ENCODE results near the gene HSPA4L. TPM values are rescaled to one million over a fixed set of nuclear protein-coding genes. Genes with fewer than 3 reads are reported as not detected.

The HSPA4L gene
- total RNA-seq, 1 experiment from 2014 or later: 3.7 TPM

DNA sequence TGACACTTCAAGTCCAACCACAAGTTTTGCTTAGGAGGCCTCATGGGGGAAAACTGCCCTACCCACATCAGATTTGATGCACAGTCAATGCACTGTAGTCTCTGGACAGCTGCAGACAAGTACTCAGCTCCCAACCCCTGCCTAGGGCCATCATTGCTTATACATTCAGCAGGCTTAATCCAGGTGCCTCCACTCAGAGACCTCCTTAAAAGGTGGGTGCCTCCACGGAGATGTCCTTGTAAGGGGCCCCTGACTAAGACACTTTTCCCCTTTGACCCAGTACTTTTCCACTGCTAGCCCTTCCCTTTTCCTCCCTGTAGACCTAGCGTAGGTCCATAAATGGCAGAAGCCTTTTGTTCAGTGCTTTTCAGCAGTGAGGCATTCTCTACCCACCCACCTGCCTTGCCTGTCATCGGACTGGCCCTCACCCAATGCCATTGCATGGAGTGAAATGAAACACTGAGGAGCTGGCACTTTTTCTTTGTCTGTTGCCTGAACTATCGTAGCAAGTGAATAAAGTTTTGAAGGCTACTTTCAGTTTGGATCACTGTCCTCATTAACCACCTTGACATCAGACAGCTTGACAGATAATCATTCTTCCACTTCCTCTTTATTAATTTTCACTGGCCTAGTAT, 74.8 kb downstream of the HSPA4L start:
- DNase-seq (ENCODE audit: low read depth in 1 of 2, low spot score in 2 of 2): peak in 1 of 2 experiments; percentile 13
- no peaks in the 10 kb centered on the region for H3K9me3 ChIP-seq (replicated peaks)
- H3K4me3 ChIP-seq: no peak overlapping the region
- no peaks in the 10 kb centered on the region for H3K27me3 ChIP-seq (replicated peaks)
- no peak overlapping the region for H3K27ac ChIP-seq
- H3K36me3 ChIP-seq: no peaks in the 10 kb centered on the region
- H3K4me1 ChIP-seq (replicated peaks): peaks cover 8% of the 10 kb centered on the region; the same call in 1 of the 2 replicates

DNA sequence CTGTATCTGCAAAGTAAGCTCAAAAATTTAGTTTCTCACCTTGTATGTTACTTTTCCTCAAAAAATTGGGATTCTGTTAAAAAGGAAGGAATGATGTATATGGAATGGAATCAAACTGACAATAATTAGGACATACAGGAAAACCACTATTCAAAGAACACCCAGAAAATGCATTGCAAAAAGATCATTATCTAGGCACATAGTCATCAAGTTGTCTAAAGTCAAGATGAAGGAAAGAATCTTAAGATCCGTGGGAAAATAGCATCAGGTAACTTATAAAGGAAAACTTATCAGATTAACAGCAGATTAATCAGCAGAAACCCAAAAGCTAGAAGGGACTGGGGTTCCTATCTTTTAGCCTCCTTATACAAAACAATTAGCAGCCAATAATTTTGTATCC, 75.5 kb downstream of the HSPA4L start:
- Histone ChIP-seq H3K4me1 (replicated peaks) (peaks cover 8% of the 10 kb centered on the region; the same call in 1 of the 2 replicates), H3K27me3 (replicated peaks) (no peaks in the 10 kb centered on the region), H3K9me3 (replicated peaks) (no peaks in the 10 kb centered on the region), H3K4me3 (no peak overlapping the region), H3K27ac (no peak overlapping the region), H3K36me3 (no peaks in the 10 kb centered on the region)
- DNase-seq (ENCODE audit: low read depth in 1 of 2, low spot score in 2 of 2): no peak

DNA sequence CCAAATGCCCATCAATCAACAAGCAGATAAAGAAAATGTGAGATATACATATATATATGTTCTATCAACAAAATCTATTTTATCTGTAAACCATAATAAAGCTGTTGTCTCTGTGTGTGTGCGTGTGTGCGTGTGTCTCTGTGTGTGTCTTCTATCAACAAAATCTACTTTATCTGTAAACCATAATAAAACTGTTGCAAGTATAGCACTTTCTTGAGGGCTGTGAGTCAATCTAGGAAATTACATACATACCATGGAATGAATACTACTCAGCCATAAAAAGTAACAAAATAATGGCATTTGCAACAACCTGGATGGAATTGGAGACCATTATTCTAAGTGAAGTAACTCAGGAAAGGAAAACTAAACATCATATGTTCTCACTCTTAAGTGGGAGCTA, 86.1 kb downstream of the HSPA4L start:
- DNase-seq (ENCODE audit: low read depth in 1 of 2, low spot score in 2 of 2): no peak

DNA sequence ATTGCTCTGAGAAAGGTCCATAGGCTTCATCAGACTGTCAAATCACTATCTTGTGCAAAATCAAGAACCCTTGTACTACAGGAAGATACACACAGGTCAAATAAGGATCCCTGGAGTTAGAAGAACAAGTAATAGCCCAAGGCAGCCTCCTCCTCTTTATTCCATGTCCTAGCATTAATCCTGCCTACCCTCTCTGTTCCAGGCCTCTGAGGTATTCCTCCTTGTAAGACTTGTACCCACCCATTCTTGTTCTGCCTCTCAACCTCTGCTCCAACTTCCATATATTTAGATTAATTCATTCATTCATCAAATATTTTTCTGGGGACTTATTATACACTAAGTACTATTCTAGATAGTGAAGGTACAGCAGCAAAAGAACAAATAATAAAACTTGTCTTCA, 88.2 kb downstream of the HSPA4L start:
- Histone ChIP-seq H3K9me3 (replicated peaks) (no peaks in the 10 kb centered on the region), H3K27ac (no peak overlapping the region), H3K36me3 (no peaks in the 10 kb centered on the region; the same call in 1 of the 2 replicates), H3K4me3 (no peak overlapping the region), H3K27me3 (replicated peaks) (no peaks in the 10 kb centered on the region), H3K4me1 (replicated peaks) (peaks cover 17% of the 10 kb centered on the region)
- DNase-seq (ENCODE audit: low read depth in 1 of 2, low spot score in 2 of 2): no peak

More for the DNA sequence above, 86.1 kb downstream of the HSPA4L start:
- Histone ChIP-seq H3K36me3 (no peaks in the 10 kb centered on the region), H3K4me3 (no peak overlapping the region), H3K9me3 (replicated peaks) (no peaks in the 10 kb centered on the region), H3K4me1 (replicated peaks) (peaks cover 17% of the 10 kb centered on the region), H3K27me3 (replicated peaks) (no peaks in the 10 kb centered on the region), H3K27ac (no peak overlapping the region)

DNA sequence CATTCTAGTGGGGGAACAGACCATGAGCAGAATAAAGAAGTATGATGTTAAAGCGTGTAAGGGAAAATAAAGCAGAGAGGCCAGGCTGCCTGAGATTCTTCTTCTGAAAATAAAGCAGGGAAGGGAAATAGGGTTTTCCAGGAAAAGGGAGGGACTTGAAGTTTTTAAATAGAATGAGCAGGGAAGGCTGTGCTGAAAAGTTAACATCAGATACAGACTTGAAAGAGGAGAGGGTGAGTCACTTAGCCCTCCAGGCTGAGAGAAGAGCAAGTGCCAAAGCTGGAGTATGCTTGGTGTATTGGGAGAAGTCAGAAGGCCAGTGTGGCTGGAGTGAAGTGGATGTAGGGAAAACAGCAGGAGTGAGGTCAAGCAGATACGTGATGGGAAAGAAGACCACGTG, 88.6 kb downstream of the HSPA4L start:
- peak in 1 of 2 experiments; percentile 45 for DNase-seq (ENCODE audit: low read depth in 1 of 2, low spot score in 2 of 2)
- no peak overlapping the region for H3K27ac ChIP-seq
- no peaks in the 10 kb centered on the region; the same call in 1 of the 2 replicates for H3K36me3 ChIP-seq
- no peak overlapping the region for H3K4me3 ChIP-seq
- H3K9me3 ChIP-seq (replicated peaks): no peaks in the 10 kb centered on the region
- H3K4me1 ChIP-seq (replicated peaks): peaks cover 17% of the 10 kb centered on the region
- H3K27me3 ChIP-seq (replicated peaks): no peaks in the 10 kb centered on the region

DNA sequence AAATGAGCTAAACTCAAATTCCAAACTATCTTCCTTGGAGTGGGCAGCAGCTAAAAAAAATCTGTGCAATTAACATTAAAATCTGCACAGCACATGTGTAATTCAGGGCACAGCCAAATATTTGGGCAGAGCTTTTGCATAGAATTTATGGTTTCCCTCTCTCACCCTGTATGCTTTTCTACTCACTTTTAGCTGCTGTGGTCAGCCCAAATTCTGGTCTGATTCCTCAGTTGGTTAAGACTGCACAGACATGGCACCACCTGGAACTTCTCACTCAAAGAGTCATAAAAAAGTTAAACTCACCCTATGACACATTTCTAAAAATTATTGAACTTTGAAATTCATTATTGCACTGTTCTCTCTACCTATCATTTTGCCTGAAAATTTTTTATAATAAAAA, 93.7 kb downstream of the HSPA4L start:
- DNase-seq (ENCODE audit: low read depth in 1 of 2, low spot score in 2 of 2): no peak
- Histone ChIP-seq H3K4me1 (replicated peaks) (peaks cover 11% of the 10 kb centered on the region), H3K9me3 (replicated peaks) (no peaks in the 10 kb centered on the region), H3K4me3 (no peak overlapping the region), H3K36me3 (peaks cover under 1% of the 10 kb centered on the region), H3K27me3 (replicated peaks) (no peaks in the 10 kb centered on the region), H3K27ac (no peak overlapping the region)

DNA sequence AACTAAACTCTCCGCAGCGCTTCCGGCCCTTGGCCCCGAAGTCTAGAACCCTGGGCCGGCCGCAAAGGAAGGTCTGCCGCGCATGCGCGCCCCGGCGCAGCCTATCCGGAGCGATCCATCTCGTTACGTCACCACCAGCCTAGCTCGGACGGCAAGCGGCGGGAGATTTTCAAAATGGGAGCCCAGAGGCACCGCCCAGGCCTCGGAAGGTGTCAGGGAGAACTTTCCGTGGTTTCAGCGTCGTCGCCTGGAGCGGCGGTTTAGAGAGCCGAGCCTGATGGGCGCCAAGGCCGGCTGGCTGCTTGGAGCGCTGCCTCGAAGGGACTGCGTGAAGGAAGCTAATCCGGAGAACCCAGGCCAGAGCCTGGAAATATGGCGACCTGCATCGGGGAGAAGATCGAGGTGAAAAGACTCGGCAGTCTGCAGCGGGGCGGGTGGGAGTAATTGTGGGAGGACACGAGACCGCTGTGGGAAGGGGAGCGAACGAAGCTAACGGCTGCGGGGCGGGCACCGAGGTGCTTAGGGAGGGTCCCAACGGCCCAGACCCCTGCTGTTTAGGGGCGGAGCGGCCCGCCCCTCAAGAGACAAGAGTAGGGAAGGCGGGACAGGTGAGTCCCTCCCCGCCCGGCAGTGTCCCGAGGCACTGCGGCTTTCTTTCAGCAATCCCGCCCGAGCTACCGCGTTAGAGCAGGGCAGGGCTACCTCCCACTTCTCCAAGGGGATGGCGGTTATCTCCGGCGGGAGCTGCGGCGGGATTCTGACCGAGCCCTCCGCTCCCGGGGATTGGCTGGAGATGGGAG, 98.8 kb downstream of the HSPA4L start, which contains the start of gene PLK4:
Gene PLK4, plus strand, starts transcription at position 131 of the 800 bp plus-strand sequence. Its CDS starts 242 bp downstream, at position 373.
- no peaks in the 10 kb centered on the region for H3K27me3 ChIP-seq (replicated peaks)

DNA sequence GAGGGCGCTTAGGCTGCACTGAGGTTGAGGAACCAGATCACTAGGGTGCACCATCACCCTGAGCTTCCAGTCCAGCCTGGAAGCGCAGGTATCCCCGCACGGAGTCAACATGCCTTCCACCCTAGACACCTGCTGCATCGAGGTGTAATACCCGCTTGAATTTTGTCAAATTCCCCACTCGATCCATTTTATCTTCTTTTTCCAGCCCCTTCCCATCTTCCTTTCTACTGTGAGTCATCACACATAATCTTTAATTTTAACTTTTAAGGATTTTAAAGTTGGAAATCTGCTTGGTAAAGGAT, 99.4 kb downstream of the HSPA4L start:
- Histone ChIP-seq H3K27me3 (replicated peaks) (no peaks in the 10 kb centered on the region), H3K4me3 (peak overlapping the region; percentile 79), H3K4me1 (replicated peaks) (peaks cover 6% of the 10 kb centered on the region; the same call in 1 of the 2 replicates), H3K9me3 (replicated peaks) (no peaks in the 10 kb centered on the region), H3K36me3 (peaks cover 52% of the 10 kb centered on the region), H3K27ac (peak overlapping the region; percentile 98)
- no peak for DNase-seq (ENCODE audit: low read depth in 1 of 2, low spot score in 2 of 2)

More for the DNA sequence above, 98.8 kb downstream of the HSPA4L start, which contains the start of gene PLK4:
- DNase-seq (ENCODE audit: low read depth in 1 of 2, low spot score in 2 of 2): peak; percentile 92 to 98
- H3K9me3 ChIP-seq (replicated peaks): no peaks in the 10 kb centered on the region
- H3K4me1 ChIP-seq (replicated peaks): peaks cover 10% of the 10 kb centered on the region; the same call in 1 of the 2 replicates
- H3K27ac ChIP-seq: peak within 1 kb of the TSS; percentile 98
- H3K4me3 ChIP-seq: peak within 1 kb of the TSS; percentile 79
- H3K36me3 ChIP-seq: peaks cover 47% of the 10 kb centered on the region

DNA sequence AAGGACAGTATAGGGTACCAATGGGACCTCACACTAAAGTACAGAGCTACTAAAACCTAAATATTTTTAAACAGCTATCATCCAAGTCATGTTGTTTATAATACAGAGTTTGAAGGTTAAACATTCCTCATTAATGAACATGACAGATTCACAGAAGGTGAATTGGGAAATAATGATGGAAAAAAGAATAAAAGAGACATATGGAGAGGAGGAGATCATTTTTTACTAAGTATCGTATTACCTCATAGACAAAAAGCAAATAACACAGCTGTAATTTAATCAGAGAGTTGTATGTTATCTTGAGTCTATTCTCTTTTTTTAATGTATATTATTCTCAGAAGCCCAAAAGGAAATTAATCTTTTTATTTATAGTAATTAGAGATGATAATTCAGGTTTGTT, 106.4 kb downstream of the HSPA4L start:
- no peak for DNase-seq (ENCODE audit: low read depth in 1 of 2, low spot score in 2 of 2)
- no peak overlapping the region for H3K27ac ChIP-seq
- peaks cover 80% of the 10 kb centered on the region for H3K36me3 ChIP-seq
- no peaks in the 10 kb centered on the region for H3K4me1 ChIP-seq (replicated peaks)
- no peaks in the 10 kb centered on the region for H3K9me3 ChIP-seq (replicated peaks)
- H3K4me3 ChIP-seq: no peak overlapping the region
- no peaks in the 10 kb centered on the region for H3K27me3 ChIP-seq (replicated peaks)

DNA sequence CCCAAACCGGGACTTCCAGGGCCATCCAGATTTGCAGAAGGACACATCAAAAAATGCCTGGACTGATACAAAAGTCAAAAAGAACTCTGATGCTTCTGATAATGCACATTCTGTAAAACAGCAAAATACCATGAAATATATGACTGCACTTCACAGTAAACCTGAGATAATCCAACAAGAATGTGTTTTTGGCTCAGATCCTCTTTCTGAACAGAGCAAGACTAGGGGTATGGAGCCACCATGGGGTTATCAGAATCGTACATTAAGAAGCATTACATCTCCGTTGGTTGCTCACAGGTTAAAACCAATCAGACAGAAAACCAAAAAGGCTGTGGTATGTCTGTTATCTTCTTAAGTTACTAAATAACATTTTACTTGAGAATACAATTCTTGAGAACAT, 107.8 kb downstream of the HSPA4L start:
- Histone ChIP-seq H3K4me3 (no peak overlapping the region), H3K4me1 (replicated peaks) (no peaks in the 10 kb centered on the region), H3K36me3 (peaks cover 80% of the 10 kb centered on the region), H3K9me3 (replicated peaks) (no peaks in the 10 kb centered on the region), H3K27ac (no peak overlapping the region), H3K27me3 (replicated peaks) (no peaks in the 10 kb centered on the region)
- DNase-seq (ENCODE audit: low read depth in 1 of 2, low spot score in 2 of 2): no peak

Other genes starting within 250 kb of the HSPA4L start
- gene INTU, start 149.4 kb upstream of the HSPA4L start, total RNA-seq (2014; rRNA removed; shearing (Covaris generic)): 2.2 and 4.4 TPM in 2 replicates
- gene SLC25A31, start 51.9 kb upstream of the HSPA4L start, total RNA-seq (2014; rRNA removed; shearing (Covaris generic)): not detected in 2 replicates
- 39.9 and 81.7 TPM in 2 replicates for gene PLK4, start 98.6 kb downstream of the HSPA4L start, total RNA-seq (2014; rRNA removed; shearing (Covaris generic))
- gene MFSD8, start 182.9 kb downstream of the HSPA4L start, total RNA-seq (2014; rRNA removed; shearing (Covaris generic)): 23.6 and 40.6 TPM in 2 replicates
- 6.9 and 7.1 TPM in 2 replicates for gene ABHD18, start 183.1 kb downstream of the HSPA4L start, total RNA-seq (2014; rRNA removed; shearing (Covaris generic))